Bronchial epithelial cell (primary cell): ENCODE measurements around the gene PHLDA1. TPM values are rescaled to one million over a fixed set of nuclear protein-coding genes. Genes with fewer than 3 reads are reported as not detected.
A peak's percentile ranks its signal among the peaks of the same experiment; 100 is the strongest.

Experiments
- DNase-seq: peaks from one replicate; pipeline ENCODE4 v3.0.0-alpha.2; 2010; ENCODE audit warnings: low read depth
- FAIRE-seq: peaks from 2 replicates; lab custom pipeline; 2011; peaks lifted over from hg19 to GRCh38; lab: Jason Lieb, UNC
- H3K27me3 ChIP-seq: 2 replicates; pipeline ENCODE4 v1.5.1; 2011; ENCODE audit warnings: low read length; ENCODE audit not compliant: control insufficient read depth, insufficient read depth
- H3K36me3 ChIP-seq: 2 replicates; pipeline ENCODE4 v1.5.1; 2011; ENCODE audit warnings: low read length; ENCODE audit not compliant: control insufficient read depth, insufficient read depth
- H3K4me3 ChIP-seq: 2 replicates; pipeline ENCODE4 v1.5.1; 2011; ENCODE audit warnings: mild to moderate bottlenecking, low read depth, low read length, control low read depth
- CTCF ChIP-seq: IDR thresholded peaks from 2 replicates; pipeline ENCODE4 v1.5.1; 2011; ENCODE audit warnings: mild to moderate bottlenecking, moderate library complexity, low read length, control low read depth, inconsistent platforms; ENCODE audit not compliant: insufficient read depth, severe bottlenecking
- total RNA-seq: library from RNA; depleted of rRNA; stranded (reverse); fragments of >200 nt; gene quantifications from 2 replicates; pipeline ENCODE4 v1.2.1, GENCODE V29; 2014

The PHLDA1 gene
- total RNA-seq, 1 donor from 2014 or later = 27.9 TPM

DNA sequence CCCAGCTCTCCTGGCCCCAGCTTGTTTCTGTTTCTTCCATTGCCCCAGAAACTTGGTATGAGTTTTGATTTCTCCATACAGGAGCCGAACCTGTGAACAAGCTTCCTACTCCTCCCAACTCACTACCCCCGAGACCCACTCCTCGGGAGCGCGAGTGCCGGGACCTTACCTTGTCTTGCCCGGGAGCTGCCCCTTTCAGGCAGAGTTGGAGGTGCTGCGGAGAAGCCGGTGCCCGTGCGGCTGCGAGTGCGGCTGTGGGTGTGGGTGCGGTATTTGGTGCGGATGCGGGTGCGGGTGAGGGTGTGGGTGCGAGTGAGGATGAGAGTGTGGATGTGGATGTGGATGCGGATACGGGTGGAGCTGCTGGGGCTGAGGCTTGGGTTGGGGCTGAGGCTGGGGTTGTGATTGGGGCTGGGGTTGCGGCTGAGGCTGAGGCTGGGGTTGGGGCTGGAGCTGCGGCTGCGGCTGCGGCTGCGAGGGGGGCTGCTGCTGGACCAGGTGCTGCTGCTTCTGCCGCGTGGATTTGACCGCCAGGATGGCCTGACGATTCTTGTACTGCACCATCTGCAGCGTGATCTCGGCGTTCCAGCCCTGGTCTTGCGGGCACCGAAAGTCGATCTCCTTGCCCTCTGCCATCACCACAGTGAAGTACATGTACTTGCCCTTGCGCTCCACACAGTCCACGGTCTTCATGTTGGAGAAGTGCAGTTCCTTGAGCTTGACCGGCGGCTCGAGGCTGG is 1.1 kb downstream of the PHLDA1 start:
- Histone ChIP-seq H3K27me3 (no peaks in the 10 kb centered on the region), H3K36me3 (peaks cover 4% of the 10 kb centered on the region), H3K4me3 (peak overlapping the region; percentile 98)
- no peak for TF ChIP-seq CTCF
- FAIRE-seq (no peak), DNase-seq (no peak)

GRCh38 chr12:76029982-76030340 is 1.6 kb downstream of the PHLDA1 start:
- DNase-seq = no peak
- no peak for FAIRE-seq

DNA sequence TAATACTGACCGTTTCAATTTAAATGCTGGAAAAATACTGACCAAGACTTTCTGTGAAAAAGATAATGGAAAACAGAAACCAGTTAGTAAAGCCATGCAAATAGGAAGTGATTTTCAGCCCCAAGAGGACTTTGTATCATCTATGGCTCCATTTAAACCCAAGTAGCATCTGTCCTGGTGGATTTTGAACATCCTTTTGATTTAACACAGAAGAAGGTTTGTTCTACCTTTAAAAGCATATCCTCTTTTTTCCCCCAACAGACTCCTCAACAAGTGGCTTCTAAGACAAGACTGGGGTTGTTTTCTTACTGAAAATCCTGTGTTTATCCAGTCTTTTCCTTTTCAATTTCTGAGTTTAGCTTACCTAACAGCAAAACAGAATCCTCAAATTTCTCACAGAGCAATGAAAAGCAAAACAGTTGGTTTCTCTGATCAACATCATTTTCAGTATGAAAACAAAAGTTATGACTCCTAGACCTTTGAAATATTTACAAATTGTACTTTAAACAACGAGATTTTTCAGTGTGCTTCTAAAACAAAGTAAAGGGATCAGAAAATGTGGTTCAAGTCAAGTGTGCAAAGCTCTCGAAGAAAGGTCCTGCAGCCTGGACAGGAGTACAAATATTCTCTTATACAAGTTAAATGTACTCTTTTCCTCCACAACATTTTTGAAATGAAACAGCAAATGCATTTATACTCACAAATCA is 2.9 kb downstream of the PHLDA1 start:
- DNase-seq (no peak), FAIRE-seq (no peak)
- Histone ChIP-seq H3K36me3 (peaks cover 4% of the 10 kb centered on the region), H3K27me3 (no peaks in the 10 kb centered on the region), H3K4me3 (peak overlapping the region; percentile 98)
- no peak for TF ChIP-seq CTCF

More at GRCh38 chr12:76029982-76030340, 1.6 kb downstream of the PHLDA1 start:
- Histone ChIP-seq H3K36me3 (peaks cover 4% of the 10 kb centered on the region), H3K27me3 (no peaks in the 10 kb centered on the region), H3K4me3 (peak overlapping the region; percentile 98)
- TF ChIP-seq CTCF = no peak

GRCh38 chr12:76026643-76027063 is 4.9 kb downstream of the PHLDA1 start:
- no peak for FAIRE-seq
- TF ChIP-seq CTCF = no peak
- peak; percentile 62 for DNase-seq
- H3K36me3 ChIP-seq = peaks cover 4% of the 10 kb centered on the region
- H3K4me3 ChIP-seq = no peak overlapping the region
- no peaks in the 10 kb centered on the region for H3K27me3 ChIP-seq

GRCh38 chr12:76025601-76026575 is 5.7 kb downstream of the PHLDA1 start:
- TF ChIP-seq CTCF = no peak
- FAIRE-seq (no peak), DNase-seq (peak; percentile 63)
- H3K36me3 ChIP-seq = peaks cover 4% of the 10 kb centered on the region
- H3K27me3 ChIP-seq = no peaks in the 10 kb centered on the region
- no peak overlapping the region for H3K4me3 ChIP-seq
